ENCODE data around the gene CEMIP. TPM values are rescaled to one million over a fixed set of nuclear protein-coding genes. Genes with fewer than 3 reads are reported as not detected.

CEMIP gene
- total and polyA plus RNA-seq, 11 donors = 0.04 to 9.6 (median 0.19) TPM

GRCh38 chr15:80779658-80780415 is 667 bp downstream of the CEMIP start:
- TF ChIP-seq CTCF (IDR thresholded peaks at IDR 0.05) (no peak), POLR2A (IDR thresholded peaks at IDR 0.05) (no peak)
- no peaks in the 10 kb centered on the region for H3K36me3 ChIP-seq
- peaks cover 2 to 49% (median 31%) of the 10 kb centered on the region in 12 donors for H3K4me1 ChIP-seq
- ATAC-seq = peak; percentile 25 to 39 (median 35)
- peaks cover 0 to 56% (median 19%) of the 10 kb centered on the region in 9 donors for H3K27me3 ChIP-seq
- WGBS, 4 donors = 2% methylated on average over 24 to 45 of the region's 45 CpGs
- peak in 1 of 5 donors; percentile 34 for DNase-seq
- peak overlapping the region; percentile 38 to 65 (median 50) for H3K4me3 ChIP-seq
- H3K9me3 ChIP-seq = no peaks in the 10 kb centered on the region
- H3K27ac ChIP-seq = no peak overlapping the region
- intact Hi-C loops (cut with DNase I) = loop anchor here (1.0 to 10.0 kb wide), 14 partner anchors 158 to 325 kb away; no protein-coding TSS in a partner anchor

DNA sequence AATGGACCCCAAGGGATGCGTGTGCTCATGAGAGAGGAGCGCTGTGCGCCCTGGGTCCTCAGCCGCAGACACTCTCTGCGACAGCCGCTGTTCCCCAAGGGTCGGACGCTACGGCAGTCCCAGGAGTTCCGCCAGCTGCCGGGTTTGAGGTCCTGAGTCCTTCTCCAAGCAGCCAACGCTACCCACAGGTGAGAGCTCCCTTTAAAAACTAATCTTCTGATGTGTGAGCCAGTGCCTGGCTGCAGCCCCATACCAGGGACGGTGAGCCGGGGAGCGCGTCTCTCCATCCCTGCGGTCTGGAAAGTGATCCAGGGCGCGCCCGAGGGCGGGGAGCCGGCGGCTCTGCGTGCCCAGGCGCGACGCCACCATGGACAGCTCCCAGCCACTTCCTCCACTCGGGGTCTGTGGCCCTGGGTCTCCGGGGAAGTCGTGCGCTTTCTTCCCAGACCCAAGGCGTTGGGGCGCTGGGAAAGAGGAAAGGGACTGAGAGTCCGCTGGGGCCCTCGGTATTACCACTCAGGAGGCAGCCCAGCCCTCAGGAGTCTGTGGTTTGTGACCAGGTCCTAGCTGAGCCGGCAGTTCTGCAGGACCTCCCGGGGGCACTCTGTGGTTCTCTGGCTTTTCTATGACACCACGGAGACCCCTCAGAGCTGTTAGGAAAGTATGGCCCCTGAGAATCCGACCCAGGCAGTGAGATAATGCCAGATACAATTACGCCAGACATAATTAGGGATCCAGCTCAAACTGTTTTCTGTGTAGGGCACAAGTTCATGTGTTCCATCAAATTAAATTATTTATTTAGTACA is 1.4 kb downstream of the CEMIP start:
- peaks cover 0 to 56% (median 20%) of the 10 kb centered on the region in 9 donors for H3K27me3 ChIP-seq
- WGBS, 4 donors = 3 to 10% (median 4%) methylated on average over 10 to 40 of the region's 40 CpGs
- no peaks in the 10 kb centered on the region for H3K36me3 ChIP-seq
- H3K4me1 ChIP-seq = peaks cover 2 to 49% (median 31%) of the 10 kb centered on the region in 12 donors
- H3K9me3 ChIP-seq = no peaks in the 10 kb centered on the region
- ATAC-seq (peak in 3 of 4 donors; percentile 51 to 64 (median 56)), DNase-seq (peak; percentile 31 to 78 (median 60))
- H3K4me3 ChIP-seq = peak overlapping the region in 8 of 12 donors; percentile 40 to 65 (median 52)
- intact Hi-C loops (cut with DNase I) = loop anchor here in 3 of 10 donors (5.0 to 10.0 kb wide), 2 partner anchors 192 to 326 kb away; no protein-coding TSS in a partner anchor
- H3K27ac ChIP-seq = no peak overlapping the region
- TF ChIP-seq CTCF (IDR thresholded peaks at IDR 0.05) (no peak), POLR2A (IDR thresholded peaks at IDR 0.05) (no peak)

- no peak overlapping the region for H3K4me3 ChIP-seq
- peaks cover 0 to 27% (median 20%) of the 10 kb centered on the region in 12 donors for H3K4me1 ChIP-seq
- intact Hi-C loops (cut with DNase I) = loop anchor here in 3 of 10 donors (5.0 to 10.0 kb wide), 2 partner anchors 189 to 328 kb away; no protein-coding TSS in a partner anchor
- DNase-seq = no peak
- ATAC-seq = no peak
- peaks cover 0 to 50% (median 21%) of the 10 kb centered on the region in 9 donors for H3K27me3 ChIP-seq
- H3K9me3 ChIP-seq = no peaks in the 10 kb centered on the region
- H3K27ac ChIP-seq = no peak overlapping the region
- no peak for TF ChIP-seq POLR2A (IDR thresholded peaks at IDR 0.05)
- H3K36me3 ChIP-seq = no peaks in the 10 kb centered on the region
These were observed 4.1 kb downstream of the CEMIP start for GRCh38 chr15:80783260-80783659.

- Histone ChIP-seq H3K27ac (no peak overlapping the region), H3K36me3 (no peaks in the 10 kb centered on the region), H3K4me3 (no peak overlapping the region), H3K27me3 (peaks cover 0 to 29% (median 5%) of the 10 kb centered on the region in 9 donors), H3K4me1 (peaks cover 0 to 7% (median 3%) of the 10 kb centered on the region in 12 donors), H3K9me3 (no peaks in the 10 kb centered on the region)
- 92 to 95% (median 93%) methylated on average over 5 of the region's 5 CpGs for WGBS, 4 donors
- intact Hi-C loops (cut with DNase I) = loop anchor here in 1 of 10 donors (10.0 kb wide), 1 partner anchor 331 kb away; no protein-coding TSS in a partner anchor
- TF ChIP-seq POLR2A (IDR thresholded peaks at IDR 0.05) (no peak), CTCF (IDR thresholded peaks at IDR 0.05) (no peak)
- DNase-seq = no peak
- ATAC-seq = no peak
These were observed 6.2 kb downstream of the CEMIP start for GRCh38 chr15:80785335-80785734.
